HG03060 (cell line): ENCODE results near the gene PLEKHG4B.
"Not testable (repeated sequence)": the region's sequence is repeated elsewhere in the genome, so short reads cannot be mapped to it uniquely, and the experiment has no call there.

ENCODE experiments used
- ATAC-seq: cut with Tn5 transposase; IDR thresholded peaks from one replicate; pipeline ENCODE4 v1.9.1; 2021; ENCODE audit warnings: low read depth, moderate number of reproducible peaks; ENCODE audit not compliant: unreplicated experiment

PLEKHG4B gene

DNA sequence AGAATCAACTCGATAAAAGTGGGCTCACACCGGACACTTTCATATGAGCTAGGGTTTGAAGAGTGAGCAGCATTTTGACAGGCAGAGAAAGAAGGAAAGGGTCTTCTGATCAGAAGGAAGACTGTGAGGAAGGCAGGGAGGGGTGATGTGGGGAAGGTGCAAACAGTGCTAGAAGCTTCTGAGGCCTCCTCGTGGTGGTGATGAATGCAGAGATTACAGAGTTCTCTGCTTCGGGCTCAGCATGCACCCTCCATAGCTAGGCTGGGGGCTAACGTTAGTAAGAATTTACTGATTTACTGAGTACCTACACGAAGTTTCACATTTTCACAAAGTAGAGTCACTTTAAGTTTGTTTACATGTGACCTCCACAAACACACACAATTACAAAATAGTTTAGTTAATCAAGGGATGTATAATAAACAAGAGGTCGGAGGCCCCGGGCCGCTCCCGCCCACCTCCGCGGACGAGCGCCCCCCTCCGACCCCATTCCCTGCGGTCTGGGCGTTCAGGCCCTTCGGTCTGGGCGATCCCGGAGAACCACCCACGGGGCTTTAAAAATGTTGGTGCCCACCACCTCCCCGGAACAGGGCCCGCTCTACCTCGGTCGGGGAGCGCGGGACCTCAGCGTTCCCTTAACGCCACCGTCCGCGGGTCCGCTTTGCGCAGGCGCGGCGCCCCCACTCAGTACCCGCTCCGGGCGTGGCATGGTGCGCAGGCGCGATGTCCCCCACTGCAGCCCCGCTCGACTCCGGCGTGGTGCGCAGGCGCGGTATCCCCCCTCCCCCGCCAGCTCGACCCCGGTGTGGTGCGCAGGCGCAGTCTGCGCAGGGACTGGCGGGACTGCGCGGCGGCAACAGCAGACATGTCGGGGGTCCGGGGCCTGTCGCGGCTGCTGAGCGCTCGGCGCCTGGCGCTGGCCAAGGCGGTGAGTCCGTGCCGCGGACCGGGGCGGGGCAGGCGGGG, 125.8 kb downstream of the PLEKHG4B start, which contains the start of the genes CCDC127 and SDHA:
CCDC127 (minus strand) TSS at position 660 of the 963 bp plus-strand sequence. CDS start 1,304 bp downstream, outside the sequence.
SDHA (plus strand) TSS at position 827 of the 963 bp plus-strand sequence; CDS start at position 863, 36 bp downstream.
- peak; percentile 53 for ATAC-seq

DNA sequence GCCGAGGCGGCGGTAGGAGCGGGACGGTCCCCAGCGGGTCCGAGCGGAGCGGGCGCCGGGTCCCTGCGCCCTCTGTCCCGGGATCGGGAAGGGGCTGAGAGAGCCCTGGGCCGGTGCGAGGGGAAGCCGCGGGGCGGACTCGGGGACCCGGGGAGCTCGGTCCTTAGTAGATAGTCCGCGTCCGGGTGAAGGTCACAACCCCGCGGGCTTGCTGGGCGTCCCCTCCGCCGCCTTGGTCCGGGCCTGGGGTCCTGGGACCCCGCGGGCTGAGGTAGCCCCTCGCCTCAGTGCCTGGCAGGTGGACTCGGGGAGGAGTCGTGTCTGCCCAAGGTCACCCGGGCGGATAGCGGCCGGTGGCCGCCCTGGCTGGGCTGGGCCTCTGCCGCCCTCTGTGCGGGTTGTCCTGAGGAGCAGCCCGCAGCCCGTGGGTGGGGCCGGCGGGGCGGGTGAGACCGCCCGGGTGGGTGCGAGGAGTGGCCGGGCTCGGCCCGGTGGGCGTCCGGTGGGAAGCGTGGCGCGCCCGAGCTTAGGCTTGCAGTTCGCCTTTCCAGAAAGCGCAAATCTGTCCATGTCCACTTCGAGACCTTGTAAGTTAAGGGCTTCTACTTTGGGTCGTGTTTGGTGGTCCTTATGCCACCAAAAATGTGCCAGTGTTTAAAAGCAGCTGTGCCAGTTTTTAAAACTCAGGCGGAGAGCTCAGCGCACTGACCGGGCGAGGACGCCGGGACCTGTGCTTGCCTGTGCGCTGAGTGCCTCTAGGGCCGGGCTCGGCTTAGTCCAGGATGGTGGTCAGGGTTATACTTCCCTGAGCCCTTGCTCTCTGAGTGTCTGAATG, 126.7 kb downstream of the PLEKHG4B start:
- ATAC-seq: peak; percentile 8

DNA sequence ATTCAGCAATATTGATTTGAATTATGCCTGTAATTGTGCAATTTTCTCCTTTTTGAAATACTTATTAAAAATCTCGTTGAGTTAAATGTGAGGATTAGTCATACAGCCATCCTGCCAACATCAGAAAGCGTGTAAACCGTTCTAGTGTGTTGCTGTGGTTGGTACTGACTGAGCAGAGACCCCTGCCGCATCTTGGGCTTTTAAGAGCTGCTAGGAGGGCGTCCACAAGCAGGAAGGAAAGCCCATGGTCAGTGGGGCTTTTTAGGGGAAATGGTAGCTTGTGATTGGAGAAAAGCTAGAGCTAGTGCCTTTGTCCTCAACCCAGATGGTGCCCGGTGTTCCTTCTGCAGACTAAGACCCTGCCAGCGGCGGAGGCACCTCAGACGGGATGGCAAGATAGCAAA, 127.5 kb downstream of the PLEKHG4B start:
- no peak for ATAC-seq

DNA sequence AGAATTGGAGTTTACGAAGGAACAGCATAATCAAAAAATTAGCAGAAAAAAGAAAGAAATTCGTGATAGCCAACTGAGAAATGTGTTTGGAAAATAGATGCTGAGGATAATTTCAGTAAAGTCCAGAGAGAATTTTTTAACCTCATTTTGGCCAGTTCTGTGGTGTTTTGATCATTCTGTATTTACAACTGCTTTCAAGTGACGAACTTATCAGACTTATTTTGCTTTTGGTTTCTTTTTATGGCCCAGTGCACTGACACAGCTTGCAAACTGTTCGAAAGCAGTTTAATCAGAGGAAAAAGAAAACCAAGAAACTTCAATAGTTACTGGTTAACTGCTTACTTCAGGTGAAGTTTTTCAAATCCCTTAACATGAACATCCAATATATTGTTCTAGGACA, 128.0 kb downstream of the PLEKHG4B start:
- ATAC-seq: no peak

DNA sequence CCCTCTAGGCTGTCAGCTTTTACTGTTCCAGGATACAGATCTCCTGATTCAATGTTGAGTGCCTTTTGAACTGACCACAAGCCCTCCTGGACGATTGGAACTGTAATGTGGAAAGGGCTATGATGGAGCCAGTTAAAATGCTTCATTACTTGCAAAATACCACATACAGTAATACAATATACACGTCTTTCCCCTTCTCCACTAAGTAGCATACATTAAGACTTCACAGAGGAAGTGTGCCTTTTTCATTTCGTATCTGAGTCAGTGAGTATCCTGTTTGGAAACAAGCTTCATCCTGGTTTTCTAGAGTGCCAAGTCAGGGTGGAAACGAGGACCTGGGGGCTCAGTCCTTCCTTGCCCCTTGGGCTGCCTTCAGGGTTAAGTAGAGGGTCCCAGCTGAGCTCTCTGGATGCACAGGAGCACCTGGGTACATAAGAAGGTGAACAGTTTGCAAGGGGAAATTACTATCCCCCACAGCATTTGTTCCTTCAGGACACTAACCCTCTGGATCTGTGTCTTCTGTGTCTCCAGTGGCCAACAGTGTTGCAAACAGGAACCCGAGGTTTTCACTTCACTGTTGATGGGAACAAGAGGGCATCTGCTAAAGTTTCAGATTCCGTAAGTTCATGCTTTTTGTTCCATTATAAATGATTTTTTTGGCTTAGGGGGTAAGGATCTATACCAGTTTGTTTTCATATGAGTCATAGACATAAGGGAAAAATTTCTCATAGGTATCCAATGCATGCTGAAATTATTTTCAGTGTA, 131.2 kb downstream of the PLEKHG4B start:
- ATAC-seq: not testable (repeated sequence)

DNA sequence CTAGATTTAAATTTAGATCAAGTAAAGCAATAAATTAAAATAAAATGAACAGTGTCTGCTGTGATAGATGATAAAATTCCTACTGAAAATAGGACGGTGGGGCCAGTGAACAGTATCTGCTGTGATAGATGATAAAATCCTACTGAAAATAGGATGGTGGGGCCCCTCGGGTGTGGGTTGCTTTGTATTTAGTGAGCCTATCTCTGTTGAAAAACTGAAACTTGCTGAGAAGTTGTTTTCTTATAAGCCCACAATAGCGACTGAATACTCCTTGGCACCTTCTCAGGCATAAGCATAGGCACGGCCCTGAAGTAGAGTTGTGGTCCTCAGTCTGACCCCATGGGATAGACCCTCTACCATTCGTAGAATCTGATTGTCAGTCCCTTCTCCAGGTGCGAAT, 131.8 kb downstream of the PLEKHG4B start:
- ATAC-seq: no peak

DNA sequence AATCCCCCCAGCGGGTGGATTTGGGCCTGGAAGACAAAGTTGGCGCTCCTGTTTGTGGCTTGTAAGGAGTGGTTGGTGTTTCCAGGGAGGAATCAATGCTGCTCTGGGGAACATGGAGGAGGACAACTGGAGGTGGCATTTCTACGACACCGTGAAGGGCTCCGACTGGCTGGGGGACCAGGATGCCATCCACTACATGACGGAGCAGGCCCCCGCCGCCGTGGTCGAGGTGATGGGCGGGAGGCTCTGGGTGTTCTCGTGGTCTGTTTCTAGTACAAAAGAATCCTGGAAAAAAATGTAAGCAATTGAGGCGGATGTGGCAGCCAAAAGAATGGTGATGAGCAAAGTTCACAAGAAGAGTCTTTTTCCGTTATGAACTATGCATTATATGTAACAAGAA, 133.4 kb downstream of the PLEKHG4B start:
- ATAC-seq: no peak

DNA sequence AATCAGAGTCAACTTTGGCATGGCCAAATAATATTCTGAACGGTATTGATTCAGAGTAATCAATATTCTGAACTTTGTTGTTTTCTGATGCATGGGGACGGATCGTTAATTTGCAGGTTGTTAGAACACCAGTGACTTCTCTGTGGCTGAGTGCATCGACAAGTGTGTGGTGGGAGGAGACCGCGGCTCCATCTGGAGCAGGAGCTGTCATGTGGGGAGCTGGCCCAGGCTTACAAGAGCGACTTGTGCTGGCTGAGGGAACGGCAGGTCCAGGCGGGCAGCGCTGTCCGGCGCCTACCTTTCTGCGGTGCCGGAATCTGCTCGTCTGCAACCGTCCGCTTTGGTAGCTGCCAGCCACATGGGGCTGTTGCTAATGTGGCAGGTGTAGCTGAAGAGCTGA, 135.4 kb downstream of the PLEKHG4B start:
- not testable (repeated sequence) for ATAC-seq

DNA sequence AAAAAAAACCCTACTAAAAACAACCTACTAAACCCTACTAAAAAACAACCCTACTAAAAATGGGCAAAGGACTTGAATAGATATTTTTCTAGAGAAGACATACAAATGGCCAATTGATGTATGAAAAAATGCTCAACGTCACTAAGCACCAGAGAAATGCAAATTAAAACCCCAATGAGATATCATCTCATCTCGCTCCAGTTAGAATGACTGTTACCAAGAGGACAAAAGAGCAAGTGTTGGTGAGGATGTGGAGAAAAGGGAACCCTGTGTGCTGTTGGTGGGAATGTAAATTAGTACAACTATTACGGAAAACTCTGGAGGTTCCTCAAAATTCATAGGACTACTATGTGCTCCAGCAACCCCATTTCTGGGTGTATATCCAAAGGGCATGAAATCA, 136.9 kb downstream of the PLEKHG4B start:
- ATAC-seq: no peak

DNA sequence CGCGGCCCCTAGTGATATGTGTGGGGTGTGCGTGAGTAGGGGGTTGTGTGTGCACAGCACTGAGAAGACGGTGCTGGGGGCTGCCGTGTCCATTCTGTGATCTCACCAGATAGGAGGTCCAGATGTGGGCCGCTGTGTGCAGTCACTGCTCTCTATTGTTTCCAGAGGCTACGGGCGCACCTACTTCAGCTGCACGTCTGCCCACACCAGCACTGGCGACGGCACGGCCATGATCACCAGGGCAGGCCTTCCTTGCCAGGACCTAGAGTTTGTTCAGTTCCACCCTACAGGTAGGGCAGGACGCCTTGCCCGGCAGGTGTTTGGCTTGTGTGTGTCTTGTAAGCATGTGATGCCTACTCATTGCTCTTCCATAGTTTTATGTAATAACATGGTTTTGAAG, 138.7 kb downstream of the PLEKHG4B start:
- no peak for ATAC-seq

DNA sequence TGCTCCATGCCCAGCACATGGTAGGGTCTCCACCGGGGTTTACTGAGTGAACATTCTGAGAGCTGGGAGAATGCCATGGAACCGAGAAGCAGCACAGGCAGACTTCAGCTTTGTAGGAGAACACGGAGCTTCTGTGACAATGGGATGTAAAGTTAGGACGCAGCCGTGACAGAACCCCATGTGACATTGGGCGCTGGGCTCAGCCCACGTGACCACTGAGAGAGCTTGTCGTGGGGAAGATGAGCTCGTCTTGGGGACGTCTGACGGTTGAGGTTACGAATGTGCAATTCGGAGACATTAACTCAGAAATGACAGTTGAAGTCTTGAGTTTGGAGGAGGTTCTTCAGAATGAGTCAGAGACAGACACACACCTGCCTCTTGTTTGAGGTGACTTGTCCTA, 139.7 kb downstream of the PLEKHG4B start:
- no peak for ATAC-seq

DNA sequence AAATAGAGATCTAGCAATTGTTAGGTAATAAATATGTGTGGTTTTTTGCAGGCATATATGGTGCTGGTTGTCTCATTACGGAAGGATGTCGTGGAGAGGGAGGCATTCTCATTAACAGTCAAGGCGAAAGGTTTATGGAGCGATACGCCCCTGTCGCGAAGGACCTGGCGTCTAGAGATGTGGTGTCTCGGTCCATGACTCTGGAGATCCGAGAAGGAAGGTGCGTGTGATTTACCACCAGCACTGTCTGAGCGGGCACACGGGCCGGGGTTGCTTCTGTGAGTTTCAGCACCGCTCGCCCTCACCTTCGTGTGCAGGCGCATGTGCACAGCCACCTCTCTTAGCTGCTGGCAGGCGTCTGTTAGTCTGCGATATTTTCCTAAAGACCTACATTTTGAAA, 141.5 kb downstream of the PLEKHG4B start:
- ATAC-seq: not testable (repeated sequence)

DNA sequence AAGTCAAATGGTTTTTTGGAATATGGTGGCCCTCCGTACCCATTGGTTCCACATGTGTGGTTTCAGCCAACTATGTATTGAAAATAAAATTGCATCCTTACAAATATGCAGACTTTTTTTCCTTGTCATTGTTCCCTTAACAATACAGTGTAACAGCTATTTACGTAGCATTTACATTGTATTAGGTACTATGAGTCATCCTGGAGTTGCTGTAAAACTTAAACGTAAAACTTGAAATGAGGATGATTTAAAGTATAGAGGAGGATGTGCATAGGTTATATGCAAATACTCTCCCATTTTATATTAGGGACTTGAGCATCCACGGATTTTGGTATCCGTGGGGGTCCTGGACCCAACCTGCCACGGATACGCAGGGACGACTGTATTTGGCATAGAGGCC, 142.5 kb downstream of the PLEKHG4B start:
- ATAC-seq: no peak

DNA sequence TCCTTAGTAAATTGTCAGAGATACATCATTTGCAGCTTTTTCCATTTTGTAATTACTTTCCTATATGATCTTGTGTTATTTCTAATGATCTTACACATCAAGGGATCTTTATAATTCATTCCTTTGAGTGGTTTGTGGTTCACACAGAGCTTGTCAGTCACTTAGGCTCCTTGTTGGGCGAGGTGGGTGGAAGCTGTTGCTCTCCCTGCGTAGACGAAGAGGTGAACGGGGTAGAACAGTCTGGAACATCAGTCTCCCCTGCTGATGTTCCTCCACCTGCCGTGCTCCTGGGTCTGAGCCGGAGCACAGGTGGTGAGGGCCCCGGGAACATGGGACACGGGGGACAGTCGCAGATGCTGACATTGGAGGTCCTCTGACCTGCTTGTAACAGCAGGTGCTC, 143.6 kb downstream of the PLEKHG4B start:
- ATAC-seq: not testable (repeated sequence)

DNA sequence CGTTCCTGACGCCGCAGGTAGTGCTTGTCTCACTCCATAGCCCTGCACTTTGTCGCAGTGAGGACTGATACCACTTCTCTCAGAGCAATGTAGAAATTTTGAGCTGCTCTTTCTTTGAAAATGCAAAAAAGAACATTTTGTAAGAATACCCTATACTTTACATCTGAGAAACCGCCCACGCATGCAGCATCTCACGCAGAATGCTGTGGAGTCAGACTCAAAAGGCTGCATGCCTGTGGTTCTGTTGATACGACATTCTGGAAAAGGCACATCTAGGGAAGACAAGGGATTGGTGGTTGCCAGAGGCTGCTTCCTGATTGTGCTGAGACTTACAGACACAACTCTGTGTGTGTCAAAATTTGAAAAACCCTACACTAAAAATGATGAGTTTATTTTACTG, 146.0 kb downstream of the PLEKHG4B start:
- not testable (repeated sequence) for ATAC-seq
